K562 (cell line): ENCODE results near the gene GINS1. TPM values are rescaled to one million over a fixed set of nuclear protein-coding genes. Genes with fewer than 3 reads are reported as not detected.

Experiments
- KLF6 ChIP-seq: fragments of 250-450 bp; sonication (Bioruptor Pico); IDR thresholded peaks from 2 replicates; pipeline ENCODE4 v1.4.0; 2020; ENCODE audit warnings: mild to moderate bottlenecking, moderate library complexity, borderline replicate concordance
- NCOA1 ChIP-seq: fragments of 450-650 bp; IDR thresholded peaks from 2 replicates; pipeline ENCODE4 v1.6.1; 2016; ENCODE audit warnings: low read depth
- POLR2A ChIP-seq: fragments of 450-650 bp; conservative IDR thresholded peaks from 2 replicates; pipeline ENCODE4 v1.6.1; 2016
- polyA plus RNA-seq, 8 experiments: library from polyadenylated mRNA; depleted of rRNA in 4 of 8; stranded (reverse) in 5 of 8; unstranded in 3 of 8; fragments of >200 nt; fragmentation: Nextera tagmentation in 2 of 8; fragmentation: Illumina TruSeq in 1 of 8; extraction: Ambion mirVana in 2 of 8; extraction: Trizol in 1 of 8; gene quantifications; 2 replicates each; pipeline versions ENCODE4 v1.2.1 to v1.2.3, GENCODE V29; 2011 to 2014; ENCODE audit warnings: inconsistent platforms in 1 of 8, missing spikeins in 1 of 8
- total RNA-seq, 7 experiments: library from RNA; depleted of rRNA in 6 of 7; stranded (reverse); fragments of >200 nt in 6 of 7; fragmentation: Illumina TruSeq in 2 of 7; extraction: Trizol in 2 of 7; gene quantifications; 2 replicates each; pipeline versions ENCODE4 v1.2.1 to v1.2.3, GENCODE V29; 2011 to 2021; ENCODE audit warnings: low replicate concordance in 1 of 7
- TF ChIP-seq, protein P1 (sequence below), 2 experiments: fragments of 450-650 bp in 1 of 2; IDR thresholded peaks; 2 replicates each; pipeline ENCODE4 v1.6.1; 2011 to 2017; ENCODE audit warnings: low read depth in 2 of 2, antibody characterized with exemption in 1 of 2, borderline replicate concordance in 1 of 2, low read length in 1 of 2, mild to moderate bottlenecking in 1 of 2, mixed read lengths in 1 of 2; ENCODE audit not compliant: control insufficient read depth in 1 of 2
- TF ChIP-seq, protein P2 (sequence below): fragments of 250-450 bp; sonication (Bioruptor Pico); IDR thresholded peaks from 2 replicates; pipeline ENCODE4 v1.4.0; 2020; ENCODE audit warnings: mild to moderate bottlenecking, moderate library complexity

GINS1 gene
- total and polyA plus RNA-seq, 9 of the 15 experiments (the other 6 are each of a cell fraction or from before 2014, with no cell fraction given), result 13.1 to 31.8 (median 24.1) TPM

DNA sequence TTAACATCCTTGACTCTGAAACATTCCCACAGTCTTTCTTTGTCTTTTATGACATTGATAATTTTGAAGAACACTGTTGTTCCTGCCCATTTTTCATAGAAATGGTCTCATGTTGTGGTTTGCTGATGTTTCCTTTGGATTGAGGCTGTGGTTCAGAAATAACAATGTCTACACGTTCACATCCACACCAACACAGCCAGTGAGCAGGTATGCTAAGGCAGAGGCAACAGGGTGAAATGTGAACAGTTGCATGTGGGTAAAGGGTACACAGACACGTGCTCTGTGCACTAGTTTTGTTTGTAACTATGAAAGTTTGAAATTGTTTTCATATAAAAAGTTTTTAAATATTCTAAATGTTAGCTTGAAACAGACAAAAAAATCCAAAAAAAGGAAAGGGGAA is 78.4 kb downstream of the GINS1 start (continued):
- TF ChIP-seq, protein P1, sequence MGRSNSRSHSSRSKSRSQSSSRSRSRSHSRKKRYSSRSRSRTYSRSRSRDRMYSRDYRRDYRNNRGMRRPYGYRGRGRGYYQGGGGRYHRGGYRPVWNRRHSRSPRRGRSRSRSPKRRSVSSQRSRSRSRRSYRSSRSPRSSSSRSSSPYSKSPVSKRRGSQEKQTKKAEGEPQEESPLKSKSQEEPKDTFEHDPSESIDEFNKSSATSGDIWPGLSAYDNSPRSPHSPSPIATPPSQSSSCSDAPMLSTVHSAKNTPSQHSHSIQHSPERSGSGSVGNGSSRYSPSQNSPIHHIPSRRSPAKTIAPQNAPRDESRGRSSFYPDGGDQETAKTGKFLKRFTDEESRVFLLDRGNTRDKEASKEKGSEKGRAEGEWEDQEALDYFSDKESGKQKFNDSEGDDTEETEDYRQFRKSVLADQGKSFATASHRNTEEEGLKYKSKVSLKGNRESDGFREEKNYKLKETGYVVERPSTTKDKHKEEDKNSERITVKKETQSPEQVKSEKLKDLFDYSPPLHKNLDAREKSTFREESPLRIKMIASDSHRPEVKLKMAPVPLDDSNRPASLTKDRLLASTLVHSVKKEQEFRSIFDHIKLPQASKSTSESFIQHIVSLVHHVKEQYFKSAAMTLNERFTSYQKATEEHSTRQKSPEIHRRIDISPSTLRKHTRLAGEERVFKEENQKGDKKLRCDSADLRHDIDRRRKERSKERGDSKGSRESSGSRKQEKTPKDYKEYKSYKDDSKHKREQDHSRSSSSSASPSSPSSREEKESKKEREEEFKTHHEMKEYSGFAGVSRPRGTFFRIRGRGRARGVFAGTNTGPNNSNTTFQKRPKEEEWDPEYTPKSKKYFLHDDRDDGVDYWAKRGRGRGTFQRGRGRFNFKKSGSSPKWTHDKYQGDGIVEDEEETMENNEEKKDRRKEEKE (IDR thresholded peaks at IDR 0.05; ENCODE audit: borderline replicate concordance in 1 of 2, control insufficient read depth in 1 of 2, low read depth in 2 of 2, low read length in 1 of 2), result no peak
- TF ChIP-seq NCOA1 (no peak), KLF6 (CRISPR knock-in tag) (no peak), POLR2A (no peak)
- TF ChIP-seq, protein P2, sequence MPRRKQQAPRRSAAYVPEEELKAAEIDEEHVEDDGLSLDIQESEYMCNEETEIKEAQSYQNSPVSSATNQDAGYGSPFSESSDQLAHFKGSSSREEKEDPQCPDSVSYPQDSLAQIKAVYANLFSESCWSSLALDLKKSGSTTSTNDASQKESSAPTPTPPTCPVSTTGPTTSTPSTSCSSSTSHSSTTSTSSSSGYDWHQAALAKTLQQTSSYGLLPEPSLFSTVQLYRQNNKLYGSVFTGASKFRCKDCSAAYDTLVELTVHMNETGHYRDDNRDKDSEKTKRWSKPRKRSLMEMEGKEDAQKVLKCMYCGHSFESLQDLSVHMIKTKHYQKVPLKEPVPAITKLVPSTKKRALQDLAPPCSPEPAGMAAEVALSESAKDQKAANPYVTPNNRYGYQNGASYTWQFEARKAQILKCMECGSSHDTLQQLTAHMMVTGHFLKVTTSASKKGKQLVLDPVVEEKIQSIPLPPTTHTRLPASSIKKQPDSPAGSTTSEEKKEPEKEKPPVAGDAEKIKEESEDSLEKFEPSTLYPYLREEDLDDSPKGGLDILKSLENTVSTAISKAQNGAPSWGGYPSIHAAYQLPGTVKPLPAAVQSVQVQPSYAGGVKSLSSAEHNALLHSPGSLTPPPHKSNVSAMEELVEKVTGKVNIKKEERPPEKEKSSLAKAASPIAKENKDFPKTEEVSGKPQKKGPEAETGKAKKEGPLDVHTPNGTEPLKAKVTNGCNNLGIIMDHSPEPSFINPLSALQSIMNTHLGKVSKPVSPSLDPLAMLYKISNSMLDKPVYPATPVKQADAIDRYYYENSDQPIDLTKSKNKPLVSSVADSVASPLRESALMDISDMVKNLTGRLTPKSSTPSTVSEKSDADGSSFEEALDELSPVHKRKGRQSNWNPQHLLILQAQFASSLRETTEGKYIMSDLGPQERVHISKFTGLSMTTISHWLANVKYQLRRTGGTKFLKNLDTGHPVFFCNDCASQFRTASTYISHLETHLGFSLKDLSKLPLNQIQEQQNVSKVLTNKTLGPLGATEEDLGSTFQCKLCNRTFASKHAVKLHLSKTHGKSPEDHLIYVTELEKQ (CRISPR knock-in tag), result no peak
